Adrenal gland (tissue), 5 donors: ENCODE results near the gene DYRK1A.

ENCODE experiments used
- POLR2A ChIP-seq, 2 donors: fragments of 450-650 bp; IDR thresholded peaks; one replicate each; pipeline ENCODE4 v1.6.1; 2017; ENCODE audit warnings: antibody characterized with exemption in 2 of 2, mild to moderate bottlenecking in 2 of 2, moderate library complexity in 1 of 2
- TF ChIP-seq, protein P1 (sequence below), 6 experiments: fragments of 450-650 bp in 4 of 6; fragments of 200-600 bp in 2 of 6; sonication (generic) in 1 of 6; IDR thresholded peaks; 1 replicate in 5 of 6; 2 replicates in 1 of 6; pipeline versions ENCODE4 v1.5.1 to v1.8.0; 2016 to 2021; ENCODE audit warnings: antibody characterized with exemption in 6 of 6, mild to moderate bottlenecking in 2 of 6, moderate library complexity in 1 of 6
- donor health status: DM: no; HTN: no; CAD: no.

DNA sequence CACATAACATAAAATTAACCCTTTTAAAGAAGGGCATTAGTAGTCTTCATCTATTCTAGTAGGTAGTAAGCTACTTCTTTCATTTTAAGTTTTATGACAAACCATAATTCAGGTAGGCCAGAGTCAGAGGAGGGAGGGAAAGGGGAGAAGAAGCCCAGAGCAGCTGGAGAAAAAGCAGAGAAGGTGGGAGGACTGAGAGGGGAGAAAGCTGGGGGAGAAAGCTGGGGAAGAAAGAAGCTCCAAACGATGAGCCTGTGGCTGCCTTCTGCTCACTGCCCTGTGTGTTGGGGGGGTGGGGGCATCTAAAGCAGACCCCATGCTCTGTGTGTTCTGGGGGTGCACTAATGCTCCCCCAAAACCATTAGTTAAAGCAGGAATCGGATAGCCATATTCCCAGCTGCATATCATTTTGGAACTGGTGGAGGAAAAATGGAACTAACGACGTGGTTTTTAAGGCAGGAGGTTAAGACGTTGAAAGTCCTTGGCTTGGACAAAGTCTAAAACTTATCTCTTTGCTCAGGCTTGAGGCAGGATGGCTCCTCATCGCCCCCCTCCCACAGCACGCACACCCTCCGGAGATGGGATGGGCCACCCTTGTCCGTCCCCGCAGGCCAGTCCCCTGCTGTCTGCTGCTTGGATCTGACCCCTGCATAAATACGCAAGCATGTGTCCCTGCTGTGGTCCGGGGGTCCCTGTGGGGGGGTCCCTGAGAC lies 184.2 kb downstream of the DYRK1A start:
- TF ChIP-seq, protein P1, sequence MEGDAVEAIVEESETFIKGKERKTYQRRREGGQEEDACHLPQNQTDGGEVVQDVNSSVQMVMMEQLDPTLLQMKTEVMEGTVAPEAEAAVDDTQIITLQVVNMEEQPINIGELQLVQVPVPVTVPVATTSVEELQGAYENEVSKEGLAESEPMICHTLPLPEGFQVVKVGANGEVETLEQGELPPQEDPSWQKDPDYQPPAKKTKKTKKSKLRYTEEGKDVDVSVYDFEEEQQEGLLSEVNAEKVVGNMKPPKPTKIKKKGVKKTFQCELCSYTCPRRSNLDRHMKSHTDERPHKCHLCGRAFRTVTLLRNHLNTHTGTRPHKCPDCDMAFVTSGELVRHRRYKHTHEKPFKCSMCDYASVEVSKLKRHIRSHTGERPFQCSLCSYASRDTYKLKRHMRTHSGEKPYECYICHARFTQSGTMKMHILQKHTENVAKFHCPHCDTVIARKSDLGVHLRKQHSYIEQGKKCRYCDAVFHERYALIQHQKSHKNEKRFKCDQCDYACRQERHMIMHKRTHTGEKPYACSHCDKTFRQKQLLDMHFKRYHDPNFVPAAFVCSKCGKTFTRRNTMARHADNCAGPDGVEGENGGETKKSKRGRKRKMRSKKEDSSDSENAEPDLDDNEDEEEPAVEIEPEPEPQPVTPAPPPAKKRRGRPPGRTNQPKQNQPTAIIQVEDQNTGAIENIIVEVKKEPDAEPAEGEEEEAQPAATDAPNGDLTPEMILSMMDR (IDR thresholded peaks at IDR 0.05): no peak
- TF ChIP-seq POLR2A (IDR thresholded peaks at IDR 0.05): no peak
